Lower leg skin (tissue), 4 donors: Measurements from ENCODE around the gene TRMT10B. TPM values are rescaled to one million over a fixed set of nuclear protein-coding genes. Genes with fewer than 3 reads are reported as not detected.
"Not testable (repeated sequence)": the region's sequence is repeated elsewhere in the genome, so short reads cannot be mapped to it uniquely, and the experiment has no call there.

ENCODE experiments used
- DNase-seq, 2 donors: peaks; one replicate each; pipeline ENCODE4 v3.0.0-alpha.2; 2019; ENCODE audit warnings: low spot score in 2 of 2
- H3K4me3 ChIP-seq: fragments of 200-600 bp; sonication (generic); 2 replicates; pipeline ENCODE4 v1.5.1; 2017; ENCODE audit warnings: mild to moderate bottlenecking, low read depth; ENCODE audit not compliant: poor library complexity, severe bottlenecking
- POLR2A ChIP-seq, 2 donors: fragments of 450-650 bp; IDR thresholded peaks; one replicate each; pipeline ENCODE4 v1.6.1; 2016 to 2017; ENCODE audit warnings: antibody characterized with exemption in 2 of 2, mild to moderate bottlenecking in 1 of 2, moderate library complexity in 1 of 2
- WGBS, 2 donors: methylation state at CpG; one replicate each; pipeline ENCODE4 v1.1.5; 2018; 5-methylcytosine and 5-hydroxymethylcytosine counted together
- intact Hi-C: fragments of 100-400 bp; cut with DNase I; formaldehyde crosslinking; loops from one replicate; pipeline ENCODE4 v1.15.0; 2023; ENCODE audit warnings: low total_unique reads
- total RNA-seq, 4 donors: library from RNA; depleted of rRNA; stranded (reverse); fragments of >200 nt; gene quantifications; one replicate each; pipeline ENCODE4 v1.1.0, GENCODE V29; 2016
- TF ChIP-seq, protein P1 (sequence below), 3 donors: fragments of 450-650 bp; IDR thresholded peaks; one replicate each; pipeline ENCODE4 v1.5.1; 2016; ENCODE audit warnings: antibody characterized with exemption in 3 of 3, mild to moderate bottlenecking in 3 of 3, moderate library complexity in 2 of 3

TRMT10B gene
- total RNA-seq, 4 donors from 2014 or later: 5.1 to 13.1 (median 6.1) TPM

- intact Hi-C loops: no loop called here
- WGBS, 2 donors: 49 to 60% methylated on average over 8 of the region's 8 CpGs
Observed at GRCh38 chr9:37745970-37746369, 7.6 kb upstream of the TRMT10B start.

GRCh38 chr9:37746448-37747270, 6.9 kb upstream of the TRMT10B start:
- TF ChIP-seq, protein P1, sequence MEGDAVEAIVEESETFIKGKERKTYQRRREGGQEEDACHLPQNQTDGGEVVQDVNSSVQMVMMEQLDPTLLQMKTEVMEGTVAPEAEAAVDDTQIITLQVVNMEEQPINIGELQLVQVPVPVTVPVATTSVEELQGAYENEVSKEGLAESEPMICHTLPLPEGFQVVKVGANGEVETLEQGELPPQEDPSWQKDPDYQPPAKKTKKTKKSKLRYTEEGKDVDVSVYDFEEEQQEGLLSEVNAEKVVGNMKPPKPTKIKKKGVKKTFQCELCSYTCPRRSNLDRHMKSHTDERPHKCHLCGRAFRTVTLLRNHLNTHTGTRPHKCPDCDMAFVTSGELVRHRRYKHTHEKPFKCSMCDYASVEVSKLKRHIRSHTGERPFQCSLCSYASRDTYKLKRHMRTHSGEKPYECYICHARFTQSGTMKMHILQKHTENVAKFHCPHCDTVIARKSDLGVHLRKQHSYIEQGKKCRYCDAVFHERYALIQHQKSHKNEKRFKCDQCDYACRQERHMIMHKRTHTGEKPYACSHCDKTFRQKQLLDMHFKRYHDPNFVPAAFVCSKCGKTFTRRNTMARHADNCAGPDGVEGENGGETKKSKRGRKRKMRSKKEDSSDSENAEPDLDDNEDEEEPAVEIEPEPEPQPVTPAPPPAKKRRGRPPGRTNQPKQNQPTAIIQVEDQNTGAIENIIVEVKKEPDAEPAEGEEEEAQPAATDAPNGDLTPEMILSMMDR (IDR thresholded peaks at IDR 0.05): no peak
- TF ChIP-seq POLR2A (IDR thresholded peaks at IDR 0.05): no peak
- 77 to 84% methylated on average over 15 to 24 of the region's 24 CpGs for WGBS, 2 donors

More at GRCh38 chr9:37745970-37746369, 7.6 kb upstream of the TRMT10B start:
- DNase-seq: peak in 1 of 2 donors; percentile 78
- TF ChIP-seq POLR2A (IDR thresholded peaks at IDR 0.05): no peak
- TF ChIP-seq, protein P1 (IDR thresholded peaks at IDR 0.05): no peak
- H3K4me3 ChIP-seq: no peak overlapping the region

DNA sequence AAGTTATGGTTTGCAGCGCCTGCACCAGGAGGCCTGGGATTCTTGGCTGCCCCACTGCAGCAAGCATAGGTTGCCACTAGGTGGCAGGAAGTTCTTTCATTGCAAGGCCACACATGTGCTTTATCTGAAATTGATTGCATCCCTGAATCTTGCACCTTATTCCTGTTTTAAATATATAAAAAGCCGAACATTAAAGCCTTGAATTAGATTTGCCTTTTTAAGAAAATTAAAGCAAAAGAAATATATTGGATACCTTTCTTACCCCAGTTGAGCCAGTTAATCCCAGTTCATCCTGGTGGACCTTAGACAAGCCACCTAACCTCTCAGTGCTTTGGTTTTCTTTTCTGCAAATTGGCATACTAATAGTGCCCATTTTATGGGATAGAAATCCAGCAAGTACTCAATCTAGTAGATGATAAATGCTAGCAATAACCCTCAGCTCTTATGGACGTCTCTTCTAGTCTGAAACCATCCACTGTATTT, 6.3 kb upstream of the TRMT10B start:
- 36 to 42% methylated on average over 3 of the region's 3 CpGs for WGBS, 2 donors

More at GRCh38 chr9:37746448-37747270, 6.9 kb upstream of the TRMT10B start:
- DNase-seq: peak in 1 of 2 donors; percentile 62
- intact Hi-C loops: no loop called here
- no peak overlapping the region for H3K4me3 ChIP-seq

DNA sequence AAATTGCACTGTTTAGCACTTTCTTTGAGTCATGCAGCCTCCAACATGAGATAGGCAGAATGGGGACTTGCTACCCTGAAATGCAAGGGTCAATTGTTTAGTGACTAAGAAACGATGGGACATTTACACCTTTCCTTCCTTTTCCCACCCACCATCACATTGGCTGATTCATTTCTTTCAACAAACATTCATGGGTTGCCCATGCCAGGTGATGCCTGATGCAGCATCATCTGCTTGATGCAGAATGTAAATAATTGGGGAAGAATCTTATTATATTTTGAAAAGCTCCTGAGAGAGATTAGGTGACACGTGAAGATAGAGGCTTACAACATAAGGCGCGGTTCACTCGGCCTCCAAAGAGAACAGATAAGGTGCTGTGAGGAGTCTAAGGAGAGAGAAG, 4.5 kb upstream of the TRMT10B start:
- TF ChIP-seq, protein P1 (IDR thresholded peaks at IDR 0.05): no peak
- TF ChIP-seq POLR2A (IDR thresholded peaks at IDR 0.05): no peak
- WGBS, 2 donors: 61 to 73% methylated on average over 5 of the region's 5 CpGs
- H3K4me3 ChIP-seq: no peak overlapping the region
- intact Hi-C loops: no loop called here
- DNase-seq: no peak

More for the DNA sequence above, 6.3 kb upstream of the TRMT10B start:
- DNase-seq: peak; percentile 28 to 85
- intact Hi-C loops: no loop called here
- TF ChIP-seq, protein P1 (IDR thresholded peaks at IDR 0.05): peak in 1 of 3 donors; percentile 58
- no peak for TF ChIP-seq POLR2A (IDR thresholded peaks at IDR 0.05)
- no peak overlapping the region for H3K4me3 ChIP-seq

DNA sequence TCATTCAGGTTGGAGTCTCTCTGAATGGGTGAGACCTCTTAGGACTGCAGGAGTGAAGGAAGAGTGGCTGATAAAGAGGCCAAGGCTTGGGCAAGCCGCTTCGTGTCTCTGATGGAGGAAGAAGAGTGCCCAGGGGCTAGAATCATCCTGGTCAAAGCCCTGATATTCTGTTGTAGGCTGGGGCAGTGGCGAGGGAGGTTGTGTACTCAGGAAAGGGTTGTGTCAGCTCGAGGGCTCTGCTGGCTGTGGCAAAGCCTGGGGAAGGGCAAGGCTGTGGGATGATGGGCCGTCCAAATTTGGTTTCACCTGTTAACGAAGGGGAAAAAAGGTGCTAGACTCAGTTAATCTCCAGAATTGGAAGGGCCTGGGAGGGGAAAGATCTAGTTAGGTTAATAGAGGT, 2.4 kb upstream of the TRMT10B start:
- DNase-seq: peak in 1 of 2 donors; percentile 70
- TF ChIP-seq POLR2A (IDR thresholded peaks at IDR 0.05): no peak
- TF ChIP-seq, protein P1 (IDR thresholded peaks at IDR 0.05): no peak
- 76 to 87% methylated on average over 6 of the region's 6 CpGs for WGBS, 2 donors
- intact Hi-C loops: no loop called here
- no peak overlapping the region for H3K4me3 ChIP-seq

- intact Hi-C loops, H3K4me3 ChIP-seq: not testable (repeated sequence)
- DNase-seq: peak in 1 of 2 donors; percentile 83
- WGBS, 2 donors: 80 to 93% methylated on average over 7 to 25 of the region's 30 CpGs
Observed at GRCh38 chr9:37751704-37752103, 1.9 kb upstream of the TRMT10B start.

DNA sequence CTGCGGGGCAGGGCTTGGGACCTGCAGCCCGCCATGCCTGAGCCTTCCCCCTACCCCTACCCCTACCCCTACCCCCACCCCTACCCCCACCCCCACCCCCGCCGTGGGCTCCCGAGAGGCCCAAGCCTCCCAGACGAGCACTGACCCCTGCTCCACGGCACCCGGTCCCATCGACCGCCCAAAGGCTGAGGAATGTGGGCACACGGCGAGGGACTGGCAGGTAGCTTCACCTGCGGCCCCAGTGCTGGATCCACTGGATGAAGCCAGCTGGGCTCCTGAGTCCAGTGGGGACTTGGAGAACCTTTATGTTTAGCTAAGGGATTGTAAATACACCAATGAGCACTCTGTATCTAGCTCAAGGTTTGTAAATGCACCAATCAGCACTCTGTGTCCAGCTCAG, 1.5 kb upstream of the TRMT10B start:
- H3K4me3 ChIP-seq, intact Hi-C loops: not testable (repeated sequence)
- WGBS, 2 donors: 98 to 100% methylated on average over 1 to 8 of the region's 13 CpGs
- DNase-seq: peak in 1 of 2 donors; percentile 76
